H1 (cell line): ENCODE results near the gene NKX2-1. TPM values are rescaled to one million over a fixed set of nuclear protein-coding genes. Genes with fewer than 3 reads are reported as not detected.

Experiments
- KDM4A ChIP-seq: IDR thresholded peaks from one replicate; pipeline ENCODE4 v1.7.1; 2012; ENCODE audit warnings: low read depth, mild to moderate bottlenecking, moderate library complexity, low read length, inconsistent platforms; ENCODE audit not compliant: severe bottlenecking
- polyA plus RNA-seq, 7 experiments: library from polyadenylated mRNA; depleted of rRNA in 3 of 7; stranded (reverse) in 5 of 7; unstranded in 2 of 7; fragments of >200 nt in 5 of 7; fragments of 200-250 nt in 2 of 7; gene quantifications; 1 replicate in 5 of 7; 2 replicates in 1 of 7; 4 replicates in 1 of 7; pipeline versions ENCODE4 v1.2.1 to v1.2.3, GENCODE V29; 2011 to 2013; ENCODE audit warnings: missing spikeins in 2 of 7, mixed read lengths in 2 of 7
- total RNA-seq: library from RNA; stranded (reverse); fragmentation: NEBNext Ultra II Directional; extraction: Animal tissue kit (Norgen Biotek cat#: 25700); gene quantifications from 2 replicates; pipeline ENCODE4 v1.2.1, GENCODE V29; 2021

Gene NKX2-1
- total and polyA plus RNA-seq, 2 of the 8 experiments (the other 6 are each of a cell fraction or from before 2014, with no cell fraction given) = not detected

DNA sequence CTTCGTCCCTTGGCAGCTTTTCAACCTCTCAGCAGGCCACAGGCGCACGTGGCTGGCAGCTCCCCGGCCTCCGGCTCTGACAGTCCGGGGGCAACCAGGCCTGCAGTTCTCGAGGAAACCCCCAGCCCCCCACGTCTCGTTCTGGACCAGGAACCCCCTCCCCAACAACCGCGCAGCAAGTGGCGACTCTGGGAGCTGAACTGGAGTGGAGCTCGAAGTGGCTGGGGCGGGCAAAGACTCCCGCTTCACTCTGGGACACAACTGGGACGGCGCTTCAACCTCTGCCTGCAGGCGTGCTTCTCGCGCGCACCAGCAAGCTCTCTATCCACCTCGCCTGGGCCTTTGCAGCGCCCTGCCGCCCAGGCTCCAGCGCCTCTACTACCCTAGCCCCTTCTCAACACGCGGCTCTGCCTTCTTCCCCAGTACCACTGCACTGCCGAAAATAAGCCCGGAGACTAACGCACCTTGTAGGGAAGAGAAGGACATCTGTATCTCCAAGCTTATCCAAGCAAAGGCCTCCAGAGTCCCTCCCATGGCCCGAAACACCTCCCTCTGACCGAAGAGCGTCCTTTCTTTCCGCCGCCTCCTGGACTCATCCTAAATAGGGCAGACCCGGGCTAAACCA is 2.4 kb upstream of the NKX2-1 start (continued):
- TF ChIP-seq KDM4A = no peak
